Iris pigment epithelial cell (primary cell): ENCODE measurements around the gene RBM4B.
"Not testable (repeated sequence)": the region's sequence is repeated elsewhere in the genome, so short reads cannot be mapped to it uniquely, and the experiment has no call there.

Experiments used
- DNase-seq: peaks from one replicate; pipeline ENCODE4 v3.0.0-alpha.2; 2011; ENCODE audit warnings: low read depth

The RBM4B gene, protein sequence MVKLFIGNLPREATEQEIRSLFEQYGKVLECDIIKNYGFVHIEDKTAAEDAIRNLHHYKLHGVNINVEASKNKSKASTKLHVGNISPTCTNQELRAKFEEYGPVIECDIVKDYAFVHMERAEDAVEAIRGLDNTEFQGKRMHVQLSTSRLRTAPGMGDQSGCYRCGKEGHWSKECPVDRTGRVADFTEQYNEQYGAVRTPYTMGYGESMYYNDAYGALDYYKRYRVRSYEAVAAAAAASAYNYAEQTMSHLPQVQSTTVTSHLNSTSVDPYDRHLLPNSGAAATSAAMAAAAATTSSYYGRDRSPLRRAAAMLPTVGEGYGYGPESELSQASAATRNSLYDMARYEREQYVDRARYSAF

DNA sequence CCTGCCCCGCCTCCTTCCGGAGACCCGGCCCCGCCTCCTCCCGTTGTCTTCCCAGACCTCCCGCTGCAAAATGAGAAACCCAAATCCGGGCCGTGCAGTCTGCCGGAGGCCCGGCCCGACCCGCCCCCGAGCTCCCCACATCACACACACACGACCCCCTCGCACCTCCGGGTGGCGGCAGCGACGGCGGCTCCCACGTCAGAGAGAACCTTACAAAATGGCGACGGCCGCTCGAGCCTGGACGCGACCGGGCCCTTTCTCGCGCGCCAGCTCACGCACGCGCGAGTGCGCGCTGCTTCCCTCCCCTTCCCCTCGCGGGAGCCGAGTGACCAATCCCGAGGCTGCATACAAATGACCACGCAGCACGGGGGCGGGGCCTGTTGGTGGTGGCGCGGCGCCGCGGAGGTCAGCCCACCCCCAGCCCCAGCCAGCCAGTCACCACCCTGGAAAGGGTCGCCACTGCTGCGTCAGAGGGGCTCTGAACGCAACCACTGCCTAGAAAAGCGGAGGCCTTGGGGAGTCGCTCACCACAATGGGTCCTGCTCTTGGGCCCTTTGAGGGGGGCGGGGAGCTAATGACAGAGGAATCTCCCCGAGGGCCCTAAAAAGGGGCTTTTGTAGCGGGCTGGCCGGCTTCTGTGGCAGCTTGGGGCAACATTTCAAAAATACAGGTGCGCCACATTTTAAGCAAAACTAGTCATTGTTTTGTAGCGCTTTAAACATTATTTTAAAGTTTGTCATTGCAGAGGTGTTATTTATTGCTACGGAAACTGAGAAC lies at the start of gene RBM4B:
Gene RBM4B (minus strand): TSS at position 289 of the 777 bp plus-strand sequence. CDS start 808 bp downstream, outside the sequence.
- peak; percentile 96 for DNase-seq

DNA sequence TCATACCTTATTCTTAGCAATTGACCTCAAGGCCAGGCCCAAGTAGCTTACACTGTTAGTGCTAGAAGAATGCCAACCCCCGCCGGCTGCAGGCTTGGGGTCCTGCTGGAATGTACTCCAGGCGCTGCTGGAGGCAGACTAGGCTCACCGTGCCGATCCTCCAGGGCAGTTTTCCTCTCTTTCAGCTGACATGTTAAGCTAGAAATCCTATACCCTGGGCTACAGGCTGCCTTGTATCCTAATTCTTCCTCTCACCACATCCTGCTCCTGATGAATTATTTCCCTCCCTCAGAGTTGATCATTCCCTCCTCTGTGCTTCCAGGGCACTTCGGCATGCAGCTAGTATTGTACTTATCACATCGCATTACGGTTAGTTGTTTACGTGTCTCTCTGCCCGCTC lies 48.0 kb upstream of the RBM4B start:
- peak; percentile 28 for DNase-seq

DNA sequence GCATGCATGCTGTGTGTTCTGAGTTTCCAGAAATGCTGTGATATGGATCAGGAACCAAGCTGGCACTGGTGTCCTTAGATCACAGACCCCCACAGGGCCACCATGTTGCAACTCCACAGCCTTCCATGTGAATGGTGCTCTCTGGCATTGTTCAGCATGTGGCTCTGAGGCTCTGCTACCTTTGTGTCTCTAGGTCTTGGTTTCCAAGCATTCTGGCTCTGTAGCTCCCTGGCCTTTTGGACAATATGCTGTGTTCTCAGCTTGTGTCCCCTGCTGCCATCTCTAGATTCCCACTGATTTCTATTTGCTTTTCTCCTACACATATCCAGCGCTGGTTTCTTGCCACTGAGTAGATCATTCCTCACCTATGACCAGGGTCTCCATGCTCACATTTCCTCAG lies 47.4 kb upstream of the RBM4B start:
- no peak for DNase-seq

DNA sequence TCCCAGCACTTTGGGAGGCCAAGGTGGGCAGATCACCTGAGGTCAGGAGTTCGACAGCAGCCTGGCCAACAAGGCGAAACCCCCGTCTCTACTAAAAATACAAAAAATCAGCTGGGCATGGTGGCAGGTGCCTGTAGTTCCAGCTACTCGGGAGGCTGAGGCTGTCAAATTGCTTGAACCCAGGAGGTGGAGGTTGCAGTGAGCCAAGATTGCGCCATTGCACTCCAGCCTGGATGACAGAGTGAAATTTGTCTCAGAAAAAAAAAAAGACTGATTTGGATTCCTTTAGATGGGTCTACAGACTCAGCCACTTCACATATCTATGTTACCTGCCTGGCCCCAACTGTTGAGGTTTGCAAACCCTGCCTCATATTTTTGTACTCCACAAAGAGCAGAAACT lies 46.5 kb upstream of the RBM4B start:
- DNase-seq: not testable (repeated sequence)

DNA sequence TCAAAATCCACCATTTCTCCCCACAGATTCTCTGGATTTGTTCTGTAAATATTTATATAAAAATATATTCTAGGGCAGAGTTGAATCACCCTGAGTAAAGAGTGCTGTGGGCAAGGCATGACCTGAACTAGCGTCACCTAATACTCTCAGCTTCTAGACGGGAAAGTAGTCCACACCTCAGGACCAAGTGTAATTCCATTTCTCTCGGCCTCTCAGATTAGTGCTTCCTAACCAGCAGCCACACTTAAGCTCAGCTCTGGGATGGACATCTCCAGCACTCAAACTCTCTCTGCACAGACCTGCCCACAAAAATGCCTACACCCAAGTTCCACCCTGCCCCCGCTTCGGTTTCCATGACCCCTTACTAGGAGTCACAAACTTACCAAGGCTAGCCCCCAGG lies 46.0 kb upstream of the RBM4B start:
- DNase-seq: no peak

DNA sequence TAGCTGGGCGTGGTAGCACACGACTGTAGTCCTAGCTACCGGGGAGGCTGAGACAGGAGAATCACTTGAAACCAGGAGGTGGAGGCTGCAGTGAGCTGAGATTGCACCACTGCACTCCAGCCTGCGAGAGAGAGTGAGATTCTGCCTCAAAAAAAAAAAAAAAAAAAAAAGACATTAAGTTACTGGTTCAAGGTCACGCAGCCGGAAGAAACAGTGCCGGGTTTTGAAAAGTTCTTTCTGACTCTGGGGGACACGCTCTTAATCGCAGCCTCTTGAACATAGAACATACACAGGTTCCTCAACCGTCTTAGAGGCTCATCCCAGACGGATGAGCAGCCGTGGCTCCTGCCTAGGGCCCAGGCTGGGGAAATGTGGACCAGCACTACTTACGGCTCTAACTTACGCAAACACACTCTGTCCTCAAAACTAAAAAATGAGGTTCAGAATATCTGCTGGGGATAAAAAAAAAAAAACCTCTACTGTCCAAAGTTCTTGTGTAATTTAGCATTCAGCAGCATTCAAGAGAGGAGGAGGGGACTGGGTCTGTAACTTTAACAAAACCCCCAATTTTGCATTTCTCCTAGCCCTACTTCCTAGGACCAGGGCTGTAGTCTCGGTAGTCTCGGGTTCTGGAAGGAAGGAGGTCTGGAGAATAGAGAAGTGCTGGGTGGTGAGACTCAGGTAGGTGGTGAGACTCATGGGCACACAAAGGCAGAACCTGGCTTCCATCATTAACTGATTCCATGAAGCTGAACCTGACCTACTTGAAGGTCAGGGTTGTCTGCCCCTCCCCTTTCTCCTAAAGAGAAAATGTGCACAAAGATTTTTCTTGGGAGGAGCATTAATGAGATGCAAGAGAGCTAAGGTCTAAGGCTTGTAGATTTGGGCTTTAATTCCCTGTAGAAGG lies 45.3 kb upstream of the RBM4B start:
- no peak for DNase-seq

DNA sequence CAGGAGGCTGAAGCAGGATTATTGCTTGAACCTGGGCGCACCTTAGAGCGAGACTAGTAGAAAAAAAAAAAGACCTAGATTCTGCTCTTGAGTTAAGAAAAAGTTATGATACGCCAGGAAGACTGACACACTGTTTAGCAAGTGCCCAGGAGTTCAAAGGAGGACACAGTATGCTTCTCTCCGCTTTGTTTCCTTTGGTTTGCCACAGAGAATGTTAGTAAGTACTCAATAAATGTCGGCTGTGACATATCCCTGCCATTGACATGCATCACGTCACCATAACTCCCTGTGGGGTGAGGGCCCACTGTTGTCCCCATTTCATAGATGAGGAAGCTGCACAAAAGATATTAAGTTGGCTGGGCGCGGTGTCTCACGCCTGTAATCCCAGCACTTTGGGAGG lies 44.3 kb upstream of the RBM4B start:
- DNase-seq: no peak

DNA sequence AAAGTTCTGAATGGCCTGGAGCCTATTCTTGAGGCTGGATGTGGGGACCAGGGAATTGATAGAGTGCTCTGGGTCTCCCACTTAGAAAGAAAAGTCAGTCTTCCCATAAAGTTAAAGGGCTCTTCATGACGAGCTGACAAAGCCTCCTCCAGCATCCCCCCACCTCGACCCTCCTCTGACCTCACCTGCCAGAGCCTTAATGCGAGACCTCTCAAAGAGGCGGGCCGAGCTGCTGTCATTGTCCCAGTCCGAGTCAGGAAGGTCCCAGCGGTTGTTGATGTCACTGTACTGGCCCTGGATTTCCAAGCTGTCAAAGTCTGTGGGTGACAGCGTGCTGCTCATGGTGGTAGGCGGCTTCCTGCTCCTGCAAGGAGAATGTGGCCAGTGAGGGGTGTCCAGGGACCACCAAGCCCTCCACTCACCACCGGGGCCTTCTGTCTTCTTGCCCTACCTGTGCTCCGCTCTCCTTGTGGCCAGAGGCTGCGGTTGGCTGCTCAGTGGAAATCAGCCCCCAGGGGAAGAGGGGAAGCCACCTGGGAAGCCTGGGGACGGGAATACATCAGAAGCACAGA lies 43.3 kb upstream of the RBM4B start:
- DNase-seq: no peak

DNA sequence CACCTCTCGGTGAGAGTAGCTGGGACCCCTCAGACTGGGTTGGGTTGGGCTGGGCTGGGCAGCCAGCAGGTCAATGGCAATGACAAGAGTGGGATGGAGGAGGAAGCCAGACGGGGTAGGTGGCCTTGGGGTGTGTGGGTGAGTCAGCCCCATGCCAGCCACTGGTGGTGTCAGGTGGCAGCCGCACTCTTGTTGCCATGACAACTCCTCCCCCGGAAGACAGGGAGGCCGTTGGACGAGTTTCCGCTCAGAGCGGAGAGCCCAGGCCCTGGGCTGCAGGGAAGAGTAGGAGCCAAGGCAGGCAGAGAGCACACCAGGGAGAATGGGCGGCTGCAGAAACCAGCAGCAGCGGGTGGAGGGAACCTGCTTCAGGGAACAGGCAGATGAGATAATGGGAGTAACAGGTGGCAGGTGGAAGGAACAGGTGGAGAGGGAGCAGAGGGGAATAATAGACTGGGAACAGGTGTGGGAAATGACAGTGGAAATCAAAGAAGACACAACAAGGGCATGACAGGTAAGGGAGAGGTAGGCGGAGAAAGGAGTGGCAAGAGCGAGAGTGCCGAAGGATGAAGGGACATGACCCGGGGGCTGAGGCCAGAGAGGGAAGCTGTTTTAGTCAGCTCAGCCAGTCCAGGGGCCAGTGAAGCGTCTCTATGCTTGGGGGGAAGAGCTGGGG lies 42.7 kb upstream of the RBM4B start:
- peak; percentile 75 for DNase-seq

DNA sequence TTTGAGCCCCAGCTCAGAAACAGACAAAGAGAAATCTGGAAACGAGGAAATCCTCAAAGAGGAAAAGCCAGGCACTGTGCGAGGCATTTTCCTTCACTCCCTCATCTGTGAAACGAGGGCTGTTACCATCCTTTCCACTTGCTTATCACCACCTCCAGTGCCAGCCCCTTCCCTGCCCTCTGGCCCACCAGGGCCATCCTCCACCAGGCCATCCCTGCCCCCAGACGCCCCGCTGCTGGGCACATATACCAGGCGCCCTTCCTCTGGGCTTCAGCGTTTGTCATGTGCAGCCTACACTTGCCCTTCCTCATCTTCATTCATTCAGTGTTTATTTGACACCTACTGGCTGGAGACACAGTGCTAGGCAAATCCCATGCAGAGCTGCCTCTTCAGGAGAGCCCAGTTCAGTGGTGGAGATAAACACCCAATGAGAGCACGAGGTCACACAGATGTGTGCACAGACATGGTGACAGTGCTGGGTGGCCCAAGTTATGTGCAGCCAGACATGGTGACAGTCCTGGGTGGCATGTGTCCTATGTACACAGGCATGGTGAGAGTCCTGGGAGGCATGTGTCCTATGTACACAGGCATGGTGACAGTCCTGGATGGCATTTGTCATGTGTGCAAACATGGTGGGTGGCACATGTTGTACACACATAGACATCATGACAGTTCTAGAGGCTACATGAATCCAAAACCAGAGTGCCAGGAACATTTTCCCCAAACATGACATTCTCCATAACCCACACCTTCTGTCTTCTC lies 41.6 kb upstream of the RBM4B start:
- DNase-seq: no peak

DNA sequence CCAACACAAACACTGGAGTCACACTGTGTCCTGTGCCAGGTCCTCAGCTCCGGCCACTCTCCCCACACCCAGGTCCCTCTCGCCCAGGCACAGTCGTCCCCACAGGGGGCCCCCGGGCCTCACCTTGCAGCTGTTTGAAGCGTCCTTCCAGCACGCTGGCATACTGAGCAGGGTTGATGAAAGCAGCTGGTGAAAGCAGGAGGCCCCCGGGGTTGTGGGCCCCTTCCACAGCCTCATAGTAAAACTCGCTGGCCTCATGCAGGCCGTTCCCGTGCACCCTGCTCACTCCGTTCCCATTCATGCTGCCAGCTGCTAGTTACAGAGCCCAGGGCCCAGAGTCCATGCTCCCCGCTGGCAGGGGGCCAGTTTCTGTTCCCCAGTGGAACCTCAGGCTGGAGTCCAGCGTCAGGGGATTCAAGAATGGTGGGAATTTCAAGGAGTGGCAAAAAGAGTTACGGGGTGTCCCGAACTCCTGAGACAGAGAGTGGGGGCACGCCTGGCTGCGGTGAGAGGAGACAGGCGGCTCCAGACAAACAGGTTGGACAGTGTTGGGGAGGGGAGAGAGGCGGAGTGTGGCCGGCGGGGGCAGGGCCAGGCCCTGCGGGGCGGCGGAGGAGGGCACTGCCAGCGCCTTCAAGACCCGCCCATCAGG lies 40.8 kb upstream of the RBM4B start:
- DNase-seq: no peak

DNA sequence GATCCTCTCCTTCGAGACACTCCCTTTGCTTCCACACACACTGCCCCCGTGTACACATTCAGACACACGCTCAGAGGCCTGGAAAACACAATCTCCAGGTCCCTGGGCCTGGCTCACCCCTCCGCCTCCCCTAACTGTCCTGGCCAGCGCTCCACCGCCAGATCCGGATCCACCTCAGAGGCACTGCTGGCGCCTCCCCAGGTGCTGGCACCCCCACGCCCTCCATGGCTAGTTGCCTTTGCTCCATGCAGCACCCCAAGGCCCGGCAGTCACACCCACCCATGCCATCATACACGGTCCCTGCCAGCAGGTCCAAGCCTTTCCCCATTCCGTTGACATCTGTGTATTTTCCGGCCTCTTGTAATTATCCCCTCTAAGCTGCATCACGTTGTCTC lies 40.2 kb upstream of the RBM4B start:
- DNase-seq: no peak

DNA sequence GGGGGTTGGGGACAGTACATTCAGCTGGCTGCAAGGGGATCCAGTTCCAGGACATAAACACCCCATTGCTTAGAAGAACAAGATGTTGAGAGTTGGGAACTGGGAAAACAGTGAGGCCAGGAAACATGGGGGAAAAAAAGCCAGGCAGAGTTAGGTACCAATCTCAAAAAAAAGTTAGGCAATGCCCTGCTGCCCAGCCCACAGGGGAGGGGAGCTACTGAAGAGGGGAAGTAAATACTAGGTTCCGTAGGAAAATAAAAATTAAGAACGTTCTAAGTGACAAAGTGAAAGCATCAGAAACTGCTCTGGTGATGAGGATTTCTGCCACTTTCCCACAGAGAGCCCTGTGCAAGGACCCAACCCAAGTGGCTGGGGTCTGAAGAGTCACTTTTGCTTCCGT lies 39.3 kb upstream of the RBM4B start:
- DNase-seq: no peak

DNA sequence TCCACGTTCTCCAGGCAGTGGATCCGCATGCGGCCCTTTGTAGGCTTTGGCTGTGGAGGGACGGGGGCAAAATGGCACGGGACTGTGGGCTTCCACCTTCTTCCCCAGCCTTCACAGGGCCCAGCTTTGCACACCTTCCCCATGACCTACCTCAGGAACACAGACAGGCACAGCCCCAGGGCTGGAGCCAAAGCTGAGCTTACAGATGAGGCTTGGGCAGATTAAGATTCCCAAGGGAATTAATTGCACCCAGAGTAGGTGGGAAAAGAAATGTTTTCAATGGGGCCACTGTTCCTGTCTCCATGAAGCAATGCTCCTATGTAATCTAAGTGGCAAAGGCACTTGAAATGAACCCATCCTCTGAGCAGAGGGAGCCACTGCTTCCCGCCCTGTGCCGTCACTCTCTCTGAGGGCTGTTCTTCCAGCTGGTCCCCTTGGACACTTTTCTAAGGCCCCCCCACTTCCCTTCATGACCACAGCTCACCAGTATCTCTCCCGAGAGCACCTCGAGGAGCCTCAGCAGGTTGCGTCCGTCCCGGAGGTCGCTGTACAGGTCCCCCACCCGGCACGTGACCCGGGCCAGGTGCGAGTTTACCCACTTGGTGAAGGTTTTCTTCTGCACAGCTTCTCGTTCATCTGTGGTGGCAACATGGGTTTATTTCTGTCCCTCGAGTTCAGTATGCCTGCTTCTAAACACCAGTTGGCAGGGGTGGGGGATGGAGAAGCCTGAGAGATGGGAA lies 37.8 kb upstream of the RBM4B start:
- DNase-seq: no peak

DNA sequence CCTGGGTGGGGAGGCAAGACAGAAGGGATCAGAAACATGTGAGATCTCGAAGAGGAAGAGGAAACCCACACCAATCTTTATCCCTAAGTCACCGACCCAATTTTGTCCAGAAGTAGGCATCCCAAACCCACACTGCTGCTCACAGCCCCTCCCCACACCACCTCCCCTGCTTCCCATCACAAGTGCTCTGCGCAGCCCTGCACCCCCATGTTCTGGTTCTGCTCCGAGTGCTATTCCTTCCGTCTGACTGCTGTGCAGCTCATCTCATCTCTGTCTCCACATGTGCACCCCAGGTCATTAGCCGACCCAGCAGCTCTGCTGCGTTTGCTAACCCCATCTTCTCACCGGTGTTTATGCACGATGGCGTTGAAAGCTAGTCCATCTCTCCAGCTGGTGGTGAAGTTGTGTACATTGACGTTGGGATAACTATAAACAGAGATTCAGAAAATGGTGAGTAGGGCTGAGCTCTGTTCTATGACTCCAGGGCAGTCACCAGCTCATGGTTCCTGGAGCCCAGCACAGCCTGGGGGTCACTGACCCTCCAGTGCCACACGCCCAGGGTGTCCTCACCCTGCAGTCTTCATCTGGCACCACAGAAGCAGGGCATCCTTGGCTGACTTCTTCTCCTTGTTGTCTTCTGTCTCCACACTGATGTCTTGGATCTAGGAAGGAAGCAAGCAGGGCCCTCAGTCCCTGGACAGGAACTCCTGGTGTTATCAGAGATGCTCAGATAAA lies 36.2 kb upstream of the RBM4B start:
- no peak for DNase-seq

DNA sequence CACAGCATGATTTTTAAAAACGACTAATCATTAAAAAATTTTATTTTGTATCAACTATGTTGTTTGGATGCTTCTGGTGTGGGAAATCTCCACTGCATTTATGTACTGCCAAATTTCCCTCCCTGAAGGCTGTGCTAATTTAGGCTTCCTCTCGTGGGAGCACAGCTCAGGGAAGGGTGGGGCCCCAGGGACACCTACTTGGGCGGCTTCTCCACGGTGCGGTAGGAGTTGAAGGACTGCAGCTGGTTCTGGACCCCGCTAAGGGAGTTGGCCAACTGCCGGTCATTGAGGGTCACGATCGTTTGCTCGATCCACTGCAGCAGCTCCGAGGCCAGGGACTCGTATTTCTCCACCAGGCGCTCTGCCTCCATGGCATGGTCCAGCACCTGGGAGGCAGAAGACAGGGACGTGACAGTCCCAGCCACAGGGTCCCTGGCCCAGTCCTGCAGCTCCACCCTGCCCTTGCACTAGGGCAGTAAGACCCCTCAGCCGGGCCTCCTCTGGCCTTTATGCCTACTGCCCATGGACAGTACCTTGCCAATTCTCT lies 32.8 kb upstream of the RBM4B start:
- no peak for DNase-seq

DNA sequence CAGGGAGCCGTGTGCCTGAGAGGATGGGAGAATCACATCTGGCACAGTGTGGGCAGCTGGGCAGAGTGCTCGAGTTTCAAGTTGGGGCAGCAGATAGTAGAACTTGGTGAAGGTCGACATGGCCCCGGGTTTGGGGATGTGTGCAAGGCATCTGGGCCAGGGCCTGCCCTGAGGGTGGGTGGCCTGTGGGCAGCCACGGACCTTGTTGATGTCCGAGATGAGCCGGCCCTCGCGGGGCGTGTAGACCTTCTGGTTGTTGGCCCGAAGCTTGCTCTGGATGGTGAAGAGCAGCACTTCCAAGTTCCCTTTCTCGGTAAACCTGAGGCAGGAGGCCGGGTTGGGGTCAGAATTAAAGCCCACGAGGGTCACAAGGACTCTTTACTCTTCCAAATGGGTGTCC lies 31.0 kb upstream of the RBM4B start:
- no peak for DNase-seq

DNA sequence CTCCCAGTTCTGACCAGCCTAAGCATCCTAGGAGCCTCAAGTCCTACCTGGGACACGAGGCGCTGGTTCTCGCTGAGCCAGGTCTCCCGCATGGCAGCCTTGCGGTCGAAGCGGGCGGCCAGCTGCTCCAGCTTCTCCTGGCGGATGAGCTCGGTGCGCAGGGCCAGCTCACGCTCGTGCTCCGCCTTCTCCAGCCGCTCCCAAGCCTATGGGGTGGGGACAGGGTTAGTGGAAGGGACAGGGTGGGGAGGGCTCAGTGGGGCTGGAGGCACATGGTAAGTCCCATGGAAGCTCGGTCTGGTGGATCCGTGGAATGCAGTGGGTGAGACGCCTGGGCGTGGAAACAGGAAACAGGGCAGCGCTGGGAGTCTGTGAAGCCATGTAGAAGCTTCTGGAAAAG lies 30.4 kb upstream of the RBM4B start:
- no peak for DNase-seq

DNA sequence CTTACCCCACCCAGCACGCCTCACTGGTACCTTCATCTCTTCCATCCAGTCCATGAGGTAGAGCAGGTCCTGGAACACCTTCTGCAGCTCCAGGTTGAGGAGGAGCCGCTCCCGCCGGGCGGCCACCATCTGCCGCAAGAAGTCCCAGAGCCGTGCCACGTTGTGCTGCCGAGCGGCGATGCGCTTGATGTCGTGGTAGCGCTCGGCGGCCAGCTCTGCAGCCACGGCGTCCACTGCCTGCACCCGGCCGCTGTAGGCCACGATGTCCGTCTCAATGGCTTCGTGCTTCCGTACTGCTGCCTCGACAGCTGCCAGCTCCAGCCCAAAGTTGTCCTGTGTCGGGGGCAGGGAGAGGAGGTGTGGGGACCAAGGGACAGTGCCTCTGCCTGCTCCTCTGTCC lies 29.8 kb upstream of the RBM4B start:
- DNase-seq: no peak
